HEK293T (cell line): ENCODE data around the gene PFKL.

Source experiments
- CTCF ChIA-PET: fragments of 350-600 bp; formaldehyde crosslinking; extraction: SDS; loops from one replicate; lab custom pipeline; 2021; ENCODE audit warnings: antibody characterized with exemption, inconsistent platforms; lab: Yijun Ruan, JAX
- POLR2A ChIA-PET: fragments of 350-600 bp; formaldehyde crosslinking; extraction: SDS; loops from one replicate; lab custom pipeline; 2020; ENCODE audit warnings: antibody characterized with exemption, inconsistent platforms; lab: Yijun Ruan, JAX
- DNase-seq: peaks from one replicate; pipeline ENCODE4 v3.0.0; 2012; ENCODE audit warnings: mixed read lengths; ENCODE audit errors: extremely low spot score
- ARNT ChIP-seq: fragments of 450-650 bp; IDR thresholded peaks from 2 replicates; pipeline ENCODE4 v1.6.1; 2017; ENCODE audit warnings: mild to moderate bottlenecking
- BHLHE40 ChIP-seq: fragments of 450-650 bp; IDR thresholded peaks from 2 replicates; pipeline ENCODE4 v1.6.1; 2016; ENCODE audit warnings: mild to moderate bottlenecking, moderate library complexity, borderline replicate concordance
- CTBP1 ChIP-seq: fragments of 450-650 bp; IDR thresholded peaks from 2 replicates; pipeline ENCODE4 v1.6.1; 2016; ENCODE audit warnings: borderline replicate concordance
- ELF4 ChIP-seq: fragments of 450-650 bp; IDR thresholded peaks from 2 replicates; pipeline ENCODE4 v1.6.1; 2017; ENCODE audit warnings: antibody characterized with exemption
- FOXA1 ChIP-seq: fragments of 450-650 bp; IDR thresholded peaks from 2 replicates; pipeline ENCODE4 v1.6.1; 2016; ENCODE audit warnings: mild to moderate bottlenecking
- FOXK2 ChIP-seq: fragments of 450-650 bp; IDR thresholded peaks from 2 replicates; pipeline ENCODE4 v1.6.1; 2016; ENCODE audit warnings: mild to moderate bottlenecking
- FOXM1 ChIP-seq: fragments of 450-650 bp; IDR thresholded peaks from 2 replicates; pipeline ENCODE4 v1.6.1; 2017; ENCODE audit warnings: mild to moderate bottlenecking, borderline replicate concordance
- HDGF ChIP-seq: fragments of 450-650 bp; IDR thresholded peaks from 2 replicates; pipeline ENCODE4 v1.6.1; 2017; ENCODE audit warnings: antibody characterized with exemption, borderline replicate concordance
- L3MBTL2 ChIP-seq: fragments of 450-650 bp; conservative IDR thresholded peaks from 2 replicates; pipeline ENCODE4 v1.6.1; 2016; ENCODE audit warnings: mild to moderate bottlenecking
- LEF1 ChIP-seq: fragments of 450-650 bp; IDR thresholded peaks from 2 replicates; pipeline ENCODE4 v1.6.1; 2017; ENCODE audit warnings: mild to moderate bottlenecking, borderline replicate concordance
- NFRKB ChIP-seq: fragments of 450-650 bp; IDR thresholded peaks from 2 replicates; pipeline ENCODE4 v1.6.1; 2016; ENCODE audit warnings: mild to moderate bottlenecking, moderate library complexity
- PKNOX1 ChIP-seq: fragments of 450-650 bp; IDR thresholded peaks from 2 replicates; pipeline ENCODE4 v1.6.1; 2016
- SP1 ChIP-seq: fragments of 450-650 bp; IDR thresholded peaks from 2 replicates; pipeline ENCODE4 v1.6.1; 2017
- SUZ12 ChIP-seq: fragments of 450-650 bp; IDR thresholded peaks from 2 replicates; pipeline ENCODE4 v1.6.1; 2016; ENCODE audit warnings: mild to moderate bottlenecking
- TARDBP ChIP-seq: fragments of 450-650 bp; IDR thresholded peaks from 2 replicates; pipeline ENCODE4 v1.6.1; 2016
- ZNF384 ChIP-seq: fragments of 450-650 bp; IDR thresholded peaks from 2 replicates; pipeline ENCODE4 v1.6.1; 2016

The PFKL gene

GRCh38 chr21:44296103-44296519 lies 3.7 kb upstream of the PFKL start:
- POLR2A ChIA-PET: no interaction called here
- CTCF ChIA-PET: no interaction called here
- no peak for TF ChIP-seq FOXM1
- TF ChIP-seq HDGF: no peak
- TF ChIP-seq FOXK2: no peak
- no peak for TF ChIP-seq TARDBP
- TF ChIP-seq FOXA1: no peak
- TF ChIP-seq SP1: no peak
- no peak for TF ChIP-seq CTBP1
- TF ChIP-seq ELF4: no peak
- no peak for TF ChIP-seq ZNF384
- TF ChIP-seq SUZ12: no peak
- no peak for TF ChIP-seq L3MBTL2
- DNase-seq: no peak

- ChIA-PET POLR2A (no interaction called here), CTCF (interaction anchor here (0.7 to 1.2 kb wide), 2 partner anchors 23 to 502 kb away, joined by 3 to 6 read pairs; no protein-coding TSS in a partner anchor)
- TF ChIP-seq SUZ12 (no peak), LEF1 (no peak), NFRKB (no peak), FOXA1 (no peak), CTBP1 (no peak), PKNOX1 (no peak), BHLHE40 (no peak)
- DNase-seq: no peak
These were observed 2.9 kb upstream of the PFKL start for GRCh38 chr21:44296916-44297315.

GRCh38 chr21:44297525-44298290 lies 2.1 kb upstream of the PFKL start:
- TF ChIP-seq FOXM1: no peak
- TF ChIP-seq NFRKB: no peak
- no peak for TF ChIP-seq PKNOX1
- no peak for TF ChIP-seq ZNF384
- TF ChIP-seq TARDBP: no peak
- no peak for TF ChIP-seq L3MBTL2
- TF ChIP-seq LEF1: no peak
- TF ChIP-seq ARNT: no peak
- TF ChIP-seq ELF4: no peak
- no peak for TF ChIP-seq SUZ12
- TF ChIP-seq BHLHE40: no peak
- no peak for TF ChIP-seq FOXA1
- no peak for TF ChIP-seq SP1
- TF ChIP-seq FOXK2: no peak
- no peak for TF ChIP-seq HDGF
- POLR2A ChIA-PET: no interaction called here
- peak; percentile 91 for DNase-seq
- CTCF ChIA-PET: interaction anchor here (0.6 to 1.2 kb wide), 3 partner anchors 24 to 645 kb away, joined by 3 to 6 read pairs (median 3); no protein-coding TSS in a partner anchor

- TF ChIP-seq ELF4 (no peak), L3MBTL2 (no peak), LEF1 (no peak), NFRKB (no peak)
- no peak for DNase-seq
- ChIA-PET POLR2A (no interaction called here), CTCF (interaction anchor here (0.6 to 1.2 kb wide), 2 partner anchors 24 to 646 kb away, joined by 3 to 6 read pairs; no protein-coding TSS in a partner anchor)
These were observed 1.6 kb upstream of the PFKL start for GRCh38 chr21:44298301-44298700.

- ChIA-PET CTCF (interaction anchor here (0.8 kb wide), 1 partner anchor 32 kb away, joined by 3 read pairs; no protein-coding TSS in a partner anchor), POLR2A (no interaction called here)
- no peak for TF ChIP-seq ZNF384
- no peak for DNase-seq
These were observed 782 bp upstream of the PFKL start for GRCh38 chr21:44299085-44299457.

- ChIA-PET POLR2A (interaction anchor here (1.0 to 1.6 kb wide), 2 partner anchors 14 to 38 kb away, joined by 3 read pairs; partner anchors contain the start of gene CFAP410), CTCF (no interaction called here)
- TF ChIP-seq LEF1: no peak
- TF ChIP-seq CTBP1: no peak
- 0 out of 2 replicates have a peak, but pooled peaks have one; percentile 17 for TF ChIP-seq HDGF
- TF ChIP-seq TARDBP: no peak
- no peak for TF ChIP-seq FOXK2
- TF ChIP-seq ZNF384: no peak
- TF ChIP-seq NFRKB: no peak
- DNase-seq: peak; percentile 73
These were observed 558 bp downstream of the PFKL start for GRCh38 chr21:44300262-44300959.

GRCh38 chr21:44301141-44301540 lies 1.3 kb downstream of the PFKL start:
- TF ChIP-seq FOXM1 (no peak), NFRKB (no peak)
- DNase-seq: no peak
- ChIA-PET POLR2A (interaction anchor here (1.6 kb wide), 1 partner anchor 14 kb away, joined by 3 read pairs; no protein-coding TSS in a partner anchor), CTCF (no interaction called here)
